ENCODE data around the gene C1orf116.

Gene C1orf116

DNA sequence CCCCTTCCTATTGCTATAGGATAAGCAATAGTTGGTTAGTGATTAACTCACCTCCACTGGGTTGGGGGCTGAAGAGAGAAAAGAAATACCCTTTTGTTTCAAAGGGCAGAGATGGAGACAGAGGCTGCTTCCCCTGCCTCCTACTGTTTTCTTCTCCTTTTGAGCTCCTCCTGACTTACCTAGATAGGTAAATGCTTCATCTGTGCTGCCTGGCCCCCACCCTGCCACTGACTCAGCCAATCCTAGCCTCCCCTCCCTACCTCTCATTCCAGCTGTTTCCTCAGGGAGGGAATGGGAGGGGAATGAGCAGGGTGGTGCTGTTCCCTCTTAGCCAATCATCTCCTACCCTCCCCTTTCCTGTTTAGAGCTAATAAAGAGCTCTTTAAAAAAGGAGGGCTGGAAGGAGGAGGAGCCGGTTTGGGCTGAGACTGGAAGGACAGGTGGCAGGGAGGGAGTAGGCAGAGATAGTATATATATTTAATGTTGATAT, at the start of gene C1orf116:
C1orf116 (minus strand) TSS at position 229 of the 490 bp plus-strand sequence. CDS start 5,158 bp downstream, outside the sequence.
- no peak for DNase-seq

DNA sequence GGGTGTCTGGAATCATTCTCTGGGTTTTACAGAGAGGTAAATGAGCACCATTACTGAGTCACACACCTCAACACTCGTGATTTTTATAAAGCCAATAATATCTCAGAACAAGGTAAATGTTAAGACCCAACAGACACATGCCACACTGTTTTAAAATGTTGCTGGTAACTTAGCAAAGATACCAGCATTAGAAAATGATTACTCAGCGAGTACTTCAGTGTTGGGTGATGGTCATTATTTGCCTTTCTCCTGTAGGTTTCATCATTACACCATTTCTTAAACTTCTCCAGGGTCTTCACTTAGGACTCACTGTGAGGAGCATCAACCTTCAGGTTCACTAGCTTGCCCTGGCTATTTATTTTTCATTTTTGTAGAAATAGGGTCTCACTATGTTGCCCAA, 49.2 kb upstream of the C1orf116 start:
- DNase-seq = no peak

DNA sequence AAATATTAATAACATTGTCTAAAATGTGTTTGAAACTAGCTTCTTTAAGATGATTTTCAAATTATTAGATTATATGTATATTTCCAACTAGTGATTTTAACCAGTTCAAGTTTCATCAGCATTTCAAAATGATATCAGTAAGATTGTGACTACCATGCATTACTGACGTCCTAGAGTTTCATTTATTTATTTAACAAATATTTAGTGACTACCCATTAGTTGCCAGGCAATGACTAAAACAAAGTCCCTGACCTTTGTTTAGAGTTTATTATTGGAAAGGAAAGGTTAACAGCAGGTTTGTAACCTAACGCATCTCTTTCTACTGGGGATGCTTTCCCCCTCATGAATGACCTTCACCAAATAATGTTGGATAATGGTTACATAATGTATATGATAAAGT, 48.5 kb upstream of the C1orf116 start:
- DNase-seq = no peak

DNA sequence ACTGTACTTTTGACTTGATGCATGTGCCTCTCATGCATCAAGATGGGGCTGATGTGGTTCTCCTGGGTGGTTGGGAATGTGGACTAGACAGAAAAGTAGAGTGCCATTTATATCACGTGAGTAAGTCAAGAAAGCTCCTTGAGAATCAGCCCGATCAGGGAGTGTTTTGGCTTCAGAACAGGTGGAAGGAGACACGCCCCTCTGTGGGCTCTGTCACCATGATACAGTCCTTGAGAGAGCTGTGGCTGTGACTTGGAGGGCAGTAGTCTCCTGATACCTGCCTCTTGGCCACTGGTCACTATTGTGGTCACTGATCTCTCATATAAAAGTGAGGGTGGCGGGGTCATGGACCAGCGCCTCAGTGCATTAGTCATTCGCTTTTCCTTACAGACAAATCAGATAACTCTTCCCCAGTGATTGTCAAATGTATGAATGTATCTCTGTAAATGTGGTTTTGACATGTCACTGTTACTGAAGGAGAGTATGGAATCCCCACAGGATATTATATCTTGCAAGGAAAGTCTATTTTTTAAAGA, 47.2 kb upstream of the C1orf116 start:
- DNase-seq = no peak

DNA sequence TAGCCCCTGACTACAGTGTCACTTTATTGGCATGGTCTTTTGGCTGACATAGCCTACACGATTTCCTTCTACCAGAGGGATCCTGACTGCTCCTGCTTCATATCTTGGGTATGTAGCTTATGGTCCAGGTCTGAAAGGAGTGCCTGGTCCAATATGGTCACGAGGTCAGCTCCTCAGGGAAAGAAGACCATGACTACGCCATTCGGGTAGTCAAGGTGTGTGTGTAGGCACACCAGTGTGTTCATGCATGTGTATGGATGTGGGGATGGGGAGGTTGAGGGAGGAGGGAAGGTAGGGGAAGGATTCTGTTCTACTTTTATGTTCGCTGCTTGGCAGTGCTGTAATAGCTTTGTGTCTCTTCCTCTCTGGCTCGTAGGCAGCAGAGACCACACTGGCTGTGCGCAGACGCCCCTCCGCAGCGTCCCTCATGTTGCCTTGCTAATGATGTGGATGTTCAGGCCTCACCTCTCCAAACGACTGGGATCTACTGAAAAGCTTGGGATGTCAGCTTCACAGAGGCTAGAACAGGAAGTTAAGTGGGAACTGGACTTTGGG, 46.1 kb upstream of the C1orf116 start:
- no peak for DNase-seq

DNA sequence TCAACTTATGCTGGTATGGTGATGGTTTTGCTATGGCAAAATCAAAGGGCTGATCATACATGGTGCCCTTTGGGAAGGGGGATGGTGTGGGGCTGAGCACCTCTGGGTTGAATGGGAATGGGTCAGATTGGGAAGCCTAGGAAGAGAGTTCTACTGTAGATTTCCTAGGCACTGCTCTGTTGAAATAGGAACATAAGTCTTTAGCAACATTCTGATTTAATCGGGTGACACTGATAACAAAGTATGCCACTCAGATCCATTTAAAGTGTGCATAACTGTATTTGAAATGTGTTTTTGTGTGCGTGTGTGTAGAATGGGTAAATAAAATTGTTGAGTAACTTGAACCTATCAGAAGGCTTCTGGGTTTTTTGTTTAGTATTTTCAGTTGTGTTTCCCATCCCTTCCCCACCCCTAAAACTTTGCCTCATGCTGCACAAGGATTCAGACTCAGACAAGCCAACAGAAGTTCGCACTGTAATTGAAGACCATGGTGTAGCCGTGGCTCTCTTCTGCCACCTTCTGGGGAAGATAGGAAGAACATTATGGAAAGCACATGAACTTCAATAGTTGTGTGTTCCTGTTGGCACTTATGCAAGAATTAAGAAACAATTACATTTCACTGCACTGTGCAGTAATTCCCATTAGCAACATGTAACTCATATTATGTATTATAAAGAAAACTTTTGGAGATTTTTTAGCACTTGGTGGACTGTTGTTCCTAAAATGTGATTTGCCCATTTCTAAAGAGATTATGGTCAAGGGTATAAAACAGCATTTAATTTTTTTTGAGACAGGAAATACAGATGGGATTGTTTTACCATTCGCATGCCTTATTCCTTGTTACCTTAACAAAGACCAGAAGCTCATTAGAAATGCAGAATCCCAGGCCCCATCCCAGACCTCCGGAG, 45.2 kb upstream of the C1orf116 start:
- DNase-seq = peak; percentile 79

DNA sequence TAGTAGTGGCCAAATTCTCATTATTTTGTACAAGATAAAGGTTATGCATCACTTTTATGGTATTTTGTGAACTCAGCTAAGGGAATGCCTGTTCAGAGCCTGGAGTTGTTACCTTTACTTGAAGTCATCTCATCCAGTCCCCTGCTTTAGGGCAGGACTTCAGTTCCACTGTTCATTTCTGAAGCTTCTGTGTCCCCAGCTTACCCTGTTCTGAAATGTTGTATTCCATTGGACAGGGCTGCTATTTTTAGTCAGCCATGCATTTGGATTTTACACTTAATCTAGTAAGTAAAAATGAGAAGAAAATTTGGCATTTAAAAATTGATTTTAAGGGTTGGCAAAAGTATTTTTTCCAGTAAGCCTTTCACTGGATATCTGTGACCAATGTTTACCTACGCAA, 44.5 kb upstream of the C1orf116 start:
- no peak for DNase-seq

DNA sequence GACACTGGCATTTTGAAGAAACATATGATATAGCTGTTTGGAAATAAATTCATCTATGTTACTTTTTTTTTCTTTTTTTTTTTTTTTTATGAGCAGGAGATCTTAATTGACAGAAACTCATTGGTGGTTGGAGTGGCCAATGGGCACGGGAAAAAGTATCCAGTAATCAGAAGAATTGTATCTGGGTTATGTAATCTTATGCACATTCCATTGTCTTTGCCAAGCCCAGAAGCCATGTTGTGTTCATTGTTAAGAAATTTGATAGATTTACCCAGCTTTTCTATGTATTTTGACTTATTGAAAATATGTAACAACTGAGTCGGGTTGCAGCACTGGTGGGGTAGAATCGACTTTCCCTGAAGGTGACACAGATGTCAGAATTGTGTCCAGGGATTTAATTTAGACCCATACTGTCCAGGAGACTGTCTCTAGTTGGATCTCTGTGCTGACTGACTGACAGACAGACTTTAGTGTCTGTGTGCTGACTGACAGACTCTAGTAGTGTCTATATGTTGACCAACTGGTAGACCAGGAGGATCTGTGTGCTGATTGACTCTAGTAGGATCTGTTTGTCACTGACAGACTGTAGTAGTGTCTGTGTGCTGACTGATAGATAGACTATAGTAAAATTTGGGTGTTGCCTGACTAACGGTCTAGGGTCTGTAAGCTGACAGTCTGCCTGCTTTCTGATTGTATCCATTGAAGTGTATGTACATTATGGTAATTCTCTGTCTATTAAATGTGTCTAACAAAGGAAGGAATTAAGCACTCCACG, 43.8 kb upstream of the C1orf116 start:
- DNase-seq = no peak

DNA sequence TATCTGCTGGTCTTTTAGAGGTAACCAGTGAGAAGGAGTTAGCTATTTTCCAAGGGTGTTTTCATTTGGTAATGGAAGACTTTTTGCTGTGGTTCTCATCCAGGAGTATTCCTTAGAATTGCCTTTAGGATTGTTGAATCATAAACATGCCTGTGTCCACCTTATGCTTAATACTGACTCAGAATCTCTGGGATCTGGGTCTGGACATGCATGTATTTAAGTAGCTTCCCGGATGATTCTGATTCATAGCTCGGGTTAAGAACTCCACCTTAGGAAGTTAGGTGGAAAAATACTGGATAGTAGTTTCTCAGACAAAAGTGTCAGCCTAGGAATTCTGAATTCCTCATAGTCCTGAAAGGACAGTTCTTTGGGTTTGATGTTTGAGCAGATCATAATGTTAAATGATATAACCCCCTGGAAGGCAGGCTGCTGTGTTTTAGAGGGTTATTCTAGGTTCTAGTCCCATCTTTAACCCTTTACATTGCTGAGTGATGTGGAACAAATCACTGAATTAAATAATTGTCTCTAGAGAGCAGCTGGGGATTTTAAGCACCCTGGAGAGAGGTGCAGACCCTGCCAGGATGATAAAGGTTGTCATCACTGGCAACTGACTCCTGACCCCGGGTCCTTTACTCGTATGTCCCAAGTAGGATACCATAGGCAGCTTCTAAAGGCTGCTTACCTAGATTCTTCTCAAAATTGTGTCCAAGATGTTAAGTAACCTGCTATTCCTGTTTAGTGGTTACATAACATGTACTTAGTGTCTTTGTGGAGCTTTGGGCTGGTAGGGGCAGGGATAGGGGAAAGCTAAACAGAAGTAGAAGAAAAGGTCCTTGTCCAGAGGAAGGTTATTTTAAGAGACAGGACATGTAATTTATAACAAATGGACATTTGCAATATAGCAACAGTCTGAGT, 41.6 kb upstream of the C1orf116 start:
- DNase-seq = no peak

DNA sequence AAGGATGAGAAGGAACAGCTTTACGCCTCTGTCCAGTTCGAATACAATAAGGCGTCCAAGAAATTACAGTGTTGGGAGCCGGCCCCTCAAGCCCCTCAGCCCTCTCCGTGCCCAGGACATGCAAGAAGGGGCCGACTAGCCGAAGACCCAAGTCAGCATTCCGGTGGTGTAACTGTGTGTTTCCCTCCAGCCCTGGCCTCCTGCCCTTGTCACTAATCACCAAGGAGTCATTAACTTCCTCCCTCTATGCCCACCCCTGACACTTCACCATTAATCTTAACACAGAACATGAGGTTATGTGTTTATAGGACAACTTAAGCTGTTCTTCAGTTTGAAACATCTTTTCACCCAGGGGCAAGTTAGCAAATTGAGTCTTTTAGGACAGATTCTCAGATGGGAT, 39.7 kb upstream of the C1orf116 start:
- DNase-seq = no peak

DNA sequence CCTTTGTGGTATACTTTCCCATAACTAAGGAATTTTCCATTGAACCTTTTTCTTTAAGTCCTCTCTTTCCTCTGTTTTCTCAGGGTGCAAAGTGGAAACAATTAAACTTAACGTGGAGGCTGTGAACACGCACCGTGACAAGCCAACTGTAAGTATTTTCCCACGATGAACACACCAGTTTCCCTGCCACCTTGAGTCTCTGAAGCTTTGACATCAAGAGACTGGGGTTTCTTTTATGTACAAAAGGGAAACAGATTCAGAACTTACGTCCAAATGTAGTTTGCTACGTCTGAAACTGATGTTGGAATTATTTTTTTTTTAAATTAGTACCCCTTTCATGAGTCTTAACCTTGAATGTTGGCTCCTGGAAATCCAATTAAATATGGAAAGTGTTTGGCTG, 38.9 kb upstream of the C1orf116 start:
- DNase-seq = no peak

DNA sequence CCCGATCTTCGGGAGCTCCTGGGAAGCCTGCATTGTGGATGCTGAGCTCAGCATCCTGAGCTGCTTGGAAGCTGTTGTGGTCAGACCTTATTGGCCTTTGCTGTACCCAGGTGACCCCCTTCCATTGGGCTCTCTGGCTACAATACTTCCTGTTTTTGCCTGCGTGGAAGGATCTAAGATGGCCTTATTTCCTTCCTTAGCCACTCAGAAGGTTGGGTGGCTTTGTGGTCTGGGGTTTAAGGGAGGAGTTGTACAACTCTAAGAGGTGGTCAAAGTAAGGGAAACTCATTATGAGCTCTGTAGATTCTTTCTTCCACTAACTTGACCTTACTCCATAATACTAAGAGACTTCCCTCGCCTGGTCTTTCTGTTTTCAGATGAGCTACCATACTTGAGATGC, 38.3 kb upstream of the C1orf116 start:
- peak; percentile 95 for DNase-seq

DNA sequence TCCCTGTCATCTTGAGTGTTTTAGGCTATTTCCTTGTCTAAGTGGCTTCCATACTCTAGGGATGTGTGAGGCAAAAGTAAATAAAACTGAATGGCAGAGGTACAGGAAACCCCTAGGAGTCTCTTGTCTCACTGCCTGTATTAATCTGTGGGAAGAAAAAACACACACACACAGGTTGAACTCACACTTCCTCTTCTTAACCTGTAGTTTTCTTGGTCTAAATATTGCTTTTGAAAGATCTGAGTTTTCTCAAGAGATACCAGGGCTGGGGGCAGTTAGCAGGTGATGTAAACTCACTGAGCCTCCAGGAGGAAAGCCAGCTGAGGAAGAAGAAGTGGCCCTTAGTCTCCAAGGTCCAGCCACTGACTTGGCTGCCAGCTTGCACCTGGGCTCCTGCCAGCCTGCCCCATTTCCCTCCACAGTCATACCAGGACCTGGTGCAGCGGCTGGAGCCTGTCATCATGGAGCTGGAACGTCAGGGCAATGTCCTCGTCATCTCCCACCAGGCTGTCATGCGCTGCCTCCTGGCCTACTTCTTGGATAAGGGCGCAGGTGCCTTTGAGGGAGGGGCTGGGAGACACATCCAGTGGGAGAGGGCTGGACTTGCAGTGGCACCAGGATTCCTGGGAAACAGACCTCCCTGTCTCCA, 37.4 kb upstream of the C1orf116 start:
- no peak for DNase-seq

DNA sequence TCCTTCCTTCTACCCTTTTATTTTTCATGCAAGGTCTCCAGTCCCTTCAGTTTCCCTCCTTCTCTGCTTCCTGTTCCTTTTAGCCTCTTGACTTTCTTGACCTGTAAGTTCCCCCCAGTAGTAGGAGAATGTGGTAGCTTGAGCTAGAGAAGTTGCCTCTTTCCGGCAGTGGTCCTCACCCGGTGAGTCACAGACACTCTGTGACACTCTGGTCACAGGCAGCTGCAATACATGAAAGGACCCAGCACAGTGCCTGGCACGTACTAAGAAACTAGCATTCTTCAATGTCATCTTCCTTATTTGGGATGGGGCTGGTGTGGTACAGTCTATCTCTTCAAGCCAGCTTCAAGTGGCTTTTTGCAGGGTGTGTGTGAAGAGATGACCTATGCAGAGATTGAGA, 36.5 kb upstream of the C1orf116 start:
- peak; percentile 94 for DNase-seq

DNA sequence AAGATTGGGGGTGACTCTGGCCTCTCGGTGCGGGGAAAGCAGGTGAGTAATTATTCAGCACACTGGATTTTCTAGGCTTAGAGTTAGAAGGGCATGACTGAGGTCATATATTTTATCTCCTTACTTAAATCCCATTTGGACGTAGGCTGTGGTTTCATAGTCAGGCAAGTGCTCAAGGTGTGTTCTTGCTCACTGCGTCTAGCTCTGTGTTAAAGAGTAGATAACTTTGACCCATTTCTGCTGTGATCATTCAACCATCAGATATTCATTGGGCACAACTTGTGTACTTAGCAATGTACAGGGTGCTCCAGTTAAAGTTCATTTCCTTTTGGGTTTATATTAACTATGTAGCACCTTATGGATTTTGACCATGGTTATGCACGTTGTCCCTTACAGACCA, 35.1 kb upstream of the C1orf116 start:
- no peak for DNase-seq

DNA sequence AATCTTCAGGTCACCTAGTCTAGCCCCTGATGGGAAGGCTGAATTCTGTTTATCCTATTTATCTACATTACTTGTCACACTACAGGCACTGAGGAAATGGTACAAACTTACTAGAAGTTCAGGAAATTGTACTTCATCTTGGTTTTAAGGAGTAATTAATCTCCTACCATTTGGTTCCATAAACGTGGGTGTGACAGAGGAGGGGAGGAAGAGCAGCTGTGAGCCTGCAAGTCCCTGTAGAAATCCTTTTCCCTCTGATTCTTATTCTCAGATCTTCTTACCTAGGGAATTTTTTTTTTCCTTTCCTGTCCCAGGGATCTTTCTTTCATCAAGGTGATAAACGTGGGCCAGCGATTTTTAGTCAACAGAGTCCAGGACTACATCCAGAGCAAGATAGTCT, 34.6 kb upstream of the C1orf116 start:
- no peak for DNase-seq

DNA sequence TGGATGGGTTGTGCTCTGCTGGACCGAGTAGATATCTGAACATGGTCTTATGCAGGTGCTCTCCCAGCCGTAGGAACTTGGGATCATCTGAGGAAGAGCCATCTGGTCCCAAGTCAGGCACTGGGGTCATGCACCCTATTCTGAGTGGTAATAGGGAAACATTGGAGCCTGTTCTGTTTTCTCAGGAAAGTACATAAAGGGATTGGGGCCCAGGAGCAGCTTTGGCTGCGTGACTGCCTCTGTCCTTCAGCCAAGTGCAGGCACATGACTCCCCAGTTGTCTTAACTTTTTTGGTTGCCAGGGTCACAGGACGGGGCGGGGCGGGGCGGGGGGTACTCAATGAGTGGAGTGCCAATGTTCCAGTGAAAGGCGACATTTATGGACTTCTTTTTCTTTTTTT, 32.0 kb upstream of the C1orf116 start:
- no peak for DNase-seq

DNA sequence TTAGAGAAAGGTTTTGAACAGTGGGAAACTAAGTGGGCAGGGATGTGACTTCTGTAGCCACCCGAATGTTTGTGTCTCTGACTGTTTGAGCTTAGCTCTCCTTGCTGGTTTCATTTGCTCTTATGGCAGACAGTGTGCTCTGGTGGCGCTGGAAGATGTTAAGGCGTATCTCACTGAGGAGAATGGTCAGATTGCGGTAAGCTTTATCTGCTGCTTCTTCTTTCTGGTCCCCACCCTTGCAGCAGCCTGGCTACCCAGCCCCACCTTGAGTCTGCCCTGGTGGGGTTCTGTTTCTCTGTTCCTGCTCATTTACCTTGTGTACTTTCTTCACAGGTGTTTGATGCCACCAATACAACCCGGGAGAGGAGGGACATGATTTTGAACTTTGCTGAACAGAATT, 30.5 kb upstream of the C1orf116 start:
- DNase-seq = no peak

DNA sequence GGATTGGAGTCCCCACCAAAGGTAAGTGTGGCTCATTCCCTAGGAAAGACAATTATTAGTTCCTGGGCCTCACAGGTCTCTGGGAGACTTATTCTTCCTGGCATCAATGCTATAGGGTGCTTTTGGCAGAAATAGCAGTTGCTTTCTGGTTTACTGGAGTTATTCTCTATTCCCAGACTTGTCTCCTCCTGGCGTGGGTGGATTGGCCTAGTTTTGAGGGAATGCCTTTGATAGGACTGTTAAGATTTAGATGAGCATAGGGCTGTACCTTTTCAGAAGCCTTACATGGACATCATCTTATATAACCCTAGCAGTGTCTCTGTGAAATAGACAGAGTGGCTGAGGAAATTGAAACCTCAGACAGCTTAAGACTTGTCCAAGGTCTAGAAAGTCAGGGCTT, 29.5 kb upstream of the C1orf116 start:
- no peak for DNase-seq

DNA sequence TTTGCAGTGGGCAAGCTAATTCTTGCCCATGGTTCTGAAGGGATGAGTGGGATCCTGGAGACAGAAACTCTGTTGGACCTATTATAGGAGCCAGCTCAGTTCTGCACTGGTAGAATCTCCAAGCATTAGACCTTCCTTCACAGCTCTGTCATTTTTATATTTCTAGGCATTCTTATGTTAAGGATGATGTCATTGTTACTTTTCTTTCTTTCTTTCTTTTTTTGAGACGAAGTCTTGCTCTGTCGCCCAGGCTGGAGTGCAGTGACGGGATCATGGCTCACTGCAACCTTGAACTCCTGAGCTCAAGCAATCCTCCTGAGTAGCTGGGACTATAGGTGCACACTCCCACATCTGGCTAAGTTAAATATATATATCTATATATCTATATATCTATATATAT, 28.0 kb upstream of the C1orf116 start:
- no peak for DNase-seq

DNA sequence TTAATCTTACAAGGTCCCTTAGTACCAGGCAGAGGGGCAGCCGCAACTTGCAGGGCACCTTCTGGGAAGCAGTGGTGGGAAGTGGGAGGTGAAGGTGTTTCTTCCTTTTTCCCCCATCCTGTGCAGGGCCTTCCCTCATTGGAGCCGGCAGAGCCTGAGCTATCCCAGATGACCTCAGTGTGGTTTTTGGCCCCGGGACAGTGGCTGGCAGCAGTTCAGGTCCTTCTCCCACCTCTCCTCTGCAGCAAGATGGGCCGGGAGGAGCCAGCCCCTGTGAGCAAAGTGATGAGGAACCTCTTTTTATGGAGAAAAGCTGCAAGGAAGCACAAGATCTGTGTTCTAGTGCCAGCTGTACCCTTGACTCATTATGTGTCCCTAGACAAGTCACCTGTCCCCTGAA, 27.3 kb upstream of the C1orf116 start:
- DNase-seq = no peak

Data from MV-4-11 (cell line).